SK-N-SH (cell line): ENCODE data around the gene VPS13C. TPM values are rescaled to one million over a fixed set of nuclear protein-coding genes. Genes with fewer than 3 reads are reported as not detected.

Source experiments
- CTCF ChIA-PET: fragments of 300-600, 350-600 bp; formaldehyde crosslinking; extraction: SDS; loops from one replicate; lab custom pipeline; 2021; lab: Yijun Ruan, JAX
- POLR2A ChIA-PET: fragments of 350-600 bp; sonication (Branson Sonifier 250); formaldehyde crosslinking; extraction: SDS; loops from one replicate; lab custom pipeline; 2020; ENCODE audit warnings: antibody characterized with exemption, inconsistent platforms; lab: Yijun Ruan, JAX
- DNase-seq: peaks from one replicate; pipeline ENCODE4 v3.0.0; 2012
- H2AFZ ChIP-seq: fragments of 200-600 bp; sonication (generic); 2 replicates; pipeline ENCODE4 v1.8.1; 2016; ENCODE audit warnings: antibody characterized with exemption, mild to moderate bottlenecking, low read depth
- H3F3A ChIP-seq: fragments of 200-600 bp; sonication (generic); replicated peaks from 2 replicates; pipeline ENCODE3; 2016; ENCODE audit warnings: antibody characterized with exemption, mild to moderate bottlenecking; ENCODE audit not compliant: insufficient read depth
- H3K27ac ChIP-seq, 2 experiments: fragments of 200-500 bp in 1 of 2; fragments of 200-600 bp in 1 of 2; sonication (Bioruptor generic) in 1 of 2; sonication (generic), shearing (Covaris generic) in 1 of 2; 2 replicates each; pipeline versions ENCODE4 v1.5.1 to v1.6.1; 2014 to 2016; ENCODE audit warnings: low read depth in 2 of 2, inconsistent platforms in 1 of 2, low read length in 1 of 2, mild to moderate bottlenecking in 1 of 2, mixed read lengths in 1 of 2
- H3K27me3 ChIP-seq: fragments of 200-600 bp; sonication (generic), shearing (Covaris generic); 2 replicates; pipeline ENCODE4 v1.6.1; 2016; ENCODE audit warnings: mixed run types; ENCODE audit not compliant: insufficient read depth
- H3K36me3 ChIP-seq, 2 experiments: fragments of 200-500 bp in 1 of 2; fragments of 200-600 bp in 1 of 2; sonication (Bioruptor generic) in 1 of 2; sonication (generic) in 1 of 2; replicated peaks in 1 of 2; 2 replicates each; pipeline versions ENCODE3 to v1.5.1; 2014 to 2016; ENCODE audit warnings: low read length in 1 of 2, mild to moderate bottlenecking in 1 of 2; ENCODE audit not compliant: insufficient read depth in 2 of 2, control insufficient read depth in 1 of 2
- H3K4me1 ChIP-seq, 2 experiments: fragments of 200-500 bp in 1 of 2; fragments of 200-600 bp in 1 of 2; sonication (Bioruptor generic) in 1 of 2; sonication (generic), shearing (Covaris generic) in 1 of 2; 2 replicates each; pipeline versions ENCODE4 v1.5.1 to v1.6.1; 2014 to 2016; ENCODE audit warnings: low read depth in 1 of 2, low read length in 1 of 2, mixed run types in 1 of 2; ENCODE audit not compliant: insufficient read depth in 2 of 2, control insufficient read depth in 1 of 2
- H3K4me2 ChIP-seq: fragments of 200-600 bp; sonication (generic), shearing (Covaris generic); 2 replicates; pipeline ENCODE4 v1.6.1; 2017; ENCODE audit warnings: mixed run types
- H3K4me3 ChIP-seq, 2 experiments: fragments of 200-500 bp in 1 of 2; fragments of 200-600 bp in 1 of 2; sonication (Bioruptor generic) in 1 of 2; sonication (generic), shearing (Covaris generic) in 1 of 2; 2 replicates each; pipeline versions ENCODE4 v1.5.1 to v1.8.1; 2014 to 2016; ENCODE audit warnings: low read depth in 2 of 2, inconsistent platforms in 1 of 2, low read length in 1 of 2, mild to moderate bottlenecking in 1 of 2, mixed read lengths in 1 of 2, moderate library complexity in 1 of 2
- H3K79me2 ChIP-seq: fragments of 200-600 bp; sonication (generic); 2 replicates; pipeline ENCODE4 v1.8.1; 2017; ENCODE audit warnings: mild to moderate bottlenecking; ENCODE audit not compliant: insufficient read depth
- H3K9ac ChIP-seq: fragments of 200-600 bp; sonication (generic); 2 replicates; pipeline ENCODE4 v1.6.1; 2017; ENCODE audit warnings: mixed run types
- H3K9me2 ChIP-seq: fragments of 200-600 bp; sonication (generic); 2 replicates; pipeline ENCODE4 v1.6.1; 2017; ENCODE audit warnings: mixed run types
- H3K9me3 ChIP-seq: fragments of 200-600 bp; sonication (generic); 2 replicates; pipeline ENCODE4 v1.6.1; 2017; ENCODE audit warnings: mixed run types, mild to moderate bottlenecking, moderate library complexity
- H4K20me1 ChIP-seq: fragments of 200-600 bp; sonication (generic); 2 replicates; pipeline ENCODE4 v1.6.1; 2017; ENCODE audit warnings: mild to moderate bottlenecking, mixed run types; ENCODE audit not compliant: insufficient read depth
- CHD2 ChIP-seq: fragments of 150-350 bp; IDR thresholded peaks from 2 replicates; pipeline ENCODE4 v1.6.1; 2018; ENCODE audit warnings: low read length; ENCODE audit not compliant: partially characterized antibody
- CTCF ChIP-seq: fragments of 200-600 bp; sonication (generic); IDR thresholded peaks from 2 replicates; pipeline ENCODE4 v1.6.1; 2017; ENCODE audit warnings: antibody characterized with exemption, mild to moderate bottlenecking, moderate library complexity
- ELF1 ChIP-seq: IDR thresholded peaks from 2 replicates; pipeline ENCODE4 v1.4.0; 2012
- EP300 ChIP-seq, 2 experiments: IDR thresholded peaks; 2 replicates each; pipeline versions ENCODE4 v1.4.0 to v1.6.1; 2012; ENCODE audit warnings: borderline replicate concordance in 1 of 2, low read depth in 1 of 2, low read length in 1 of 2
- FOSL2 ChIP-seq: IDR thresholded peaks from 2 replicates; pipeline ENCODE4 v1.4.0; 2012; ENCODE audit warnings: low read depth, mild to moderate bottlenecking, moderate library complexity, borderline replicate concordance
- FOXJ3 ChIP-seq: sonication (generic); formaldehyde crosslinking; IDR thresholded peaks from 2 replicates; pipeline ENCODE4 v1.5.1; 2020; ENCODE audit warnings: mild to moderate bottlenecking, missing genetic modification reagents
- FOXM1 ChIP-seq: IDR thresholded peaks from 2 replicates; pipeline ENCODE4 v1.4.0; 2012; ENCODE audit warnings: low read depth, mild to moderate bottlenecking
- GABPA ChIP-seq: IDR thresholded peaks from 2 replicates; pipeline ENCODE4 v1.4.0; 2012; ENCODE audit warnings: low read depth, mild to moderate bottlenecking
- MEF2A ChIP-seq: IDR thresholded peaks from 2 replicates; pipeline ENCODE4 v1.4.0; 2012; ENCODE audit warnings: low read depth, borderline replicate concordance
- MXI1 ChIP-seq: IDR thresholded peaks from 2 replicates; pipeline ENCODE4 v1.6.1; 2012; ENCODE audit warnings: mild to moderate bottlenecking, low read depth, low read length, improper control_type of control experiment
- NFIC ChIP-seq: IDR thresholded peaks from 2 replicates; pipeline ENCODE4 v1.4.0; 2012; ENCODE audit warnings: borderline replicate concordance
- NRF1 ChIP-seq: IDR thresholded peaks from 2 replicates; pipeline ENCODE4 v1.6.1; 2012; ENCODE audit warnings: low read depth, mild to moderate bottlenecking, low read length
- POLR2AphosphoS5 ChIP-seq: IDR thresholded peaks from 2 replicates; pipeline ENCODE4 v1.6.1; 2012; ENCODE audit warnings: low read depth, low read length
- RAD21 ChIP-seq: IDR thresholded peaks from 2 replicates; pipeline ENCODE4 v1.6.1; 2012; ENCODE audit warnings: mild to moderate bottlenecking, low read length
- RCOR1 ChIP-seq: fragments of 150-350 bp; IDR thresholded peaks from 2 replicates; pipeline ENCODE4 v1.6.1; 2017; ENCODE audit warnings: antibody characterized with exemption, low read length
- RXRA ChIP-seq: IDR thresholded peaks from 2 replicates; pipeline ENCODE4 v1.4.0; 2012; ENCODE audit warnings: low read depth, mild to moderate bottlenecking, borderline replicate concordance
- SMC3 ChIP-seq: IDR thresholded peaks from 2 replicates; pipeline ENCODE4 v1.6.1; 2012; ENCODE audit warnings: low read depth, low read length, improper control_type of control experiment
- TAF1 ChIP-seq: IDR thresholded peaks from 2 replicates; pipeline ENCODE4 v1.6.1; 2012; ENCODE audit warnings: low read depth, mild to moderate bottlenecking, low read length, moderate library complexity, borderline replicate concordance
- TCF12 ChIP-seq: IDR thresholded peaks from 2 replicates; pipeline ENCODE4 v1.4.0; 2012
- TEAD4 ChIP-seq: IDR thresholded peaks from 2 replicates; pipeline ENCODE4 v1.4.0; 2012; ENCODE audit warnings: mild to moderate bottlenecking, borderline replicate concordance; ENCODE audit not compliant: insufficient read depth
- USF2 ChIP-seq: fragments of 150-350 bp; IDR thresholded peaks from 2 replicates; pipeline ENCODE4 v1.6.1; 2017; ENCODE audit warnings: antibody characterized with exemption, low read length, low read depth, borderline replicate concordance
- YY1 ChIP-seq: IDR thresholded peaks from 2 replicates; pipeline ENCODE4 v1.4.0; 2012; ENCODE audit warnings: low read depth, mild to moderate bottlenecking
- WGBS: methylation state at CpG from one replicate; pipeline ENCODE4 v1.1.6; 2017; ENCODE audit warnings: low lambda C conversion rate; 5-methylcytosine and 5-hydroxymethylcytosine counted together
- polyA plus RNA-seq, 3 experiments: library from polyadenylated mRNA; depleted of rRNA; stranded (reverse); fragments of >200 nt; gene quantifications; 2 replicates each; pipeline ENCODE4 v1.2.3, GENCODE V29; 2012
- TF ChIP-seq, protein P1 (sequence below): IDR thresholded peaks from 2 replicates; pipeline ENCODE4 v1.4.0; 2012; ENCODE audit warnings: low read depth, borderline replicate concordance
- TF ChIP-seq, protein P2 (sequence below): IDR thresholded peaks from 2 replicates; pipeline ENCODE4 v1.4.0; 2012; ENCODE audit warnings: low read depth, borderline replicate concordance
- TF ChIP-seq, protein P3 (sequence below): IDR thresholded peaks from 2 replicates; pipeline ENCODE4; 2012
- TF ChIP-seq, protein P4 (sequence below): fragments of 150-350 bp; IDR thresholded peaks from 2 replicates; pipeline ENCODE4 v1.6.1; 2016; ENCODE audit warnings: mild to moderate bottlenecking, low read depth, low read length
- TF ChIP-seq, protein P5 (sequence below): IDR thresholded peaks from 2 replicates; pipeline ENCODE4 v1.4.0; 2012; ENCODE audit warnings: low read depth

Gene VPS13C
- polyA plus RNA-seq, 1 of the 3 experiments (the other 2 are of a cell fraction), result 5.7 TPM

DNA sequence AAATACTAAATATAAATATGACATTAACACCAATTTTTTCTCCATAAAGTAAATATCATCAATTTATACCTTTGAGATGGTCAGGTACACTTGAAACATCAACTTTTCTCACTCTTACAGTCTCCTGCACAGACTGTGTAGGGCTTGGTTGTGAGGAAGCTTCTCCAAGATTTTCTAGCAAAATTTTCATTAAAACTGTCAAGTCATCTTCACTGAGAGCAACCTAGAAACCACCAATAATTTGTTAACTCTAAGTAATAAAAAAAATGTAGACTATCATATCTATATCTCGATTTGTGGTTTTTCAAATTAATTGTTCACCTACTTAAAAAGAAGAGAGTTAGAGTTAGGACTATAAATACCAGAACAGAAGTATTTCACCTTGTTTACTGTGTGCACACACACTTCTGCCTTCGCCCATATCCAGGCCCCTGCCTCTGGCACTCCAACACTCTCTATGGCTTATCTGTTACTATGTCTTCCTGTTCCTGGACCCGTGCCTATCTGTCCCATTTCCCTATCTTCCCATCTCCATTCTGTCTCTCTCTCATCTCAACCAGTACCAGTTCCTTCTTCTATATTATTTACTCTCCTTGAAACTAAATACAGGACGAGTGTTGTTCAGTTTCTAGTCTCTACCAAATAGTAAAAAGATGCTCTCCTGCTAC lies 123.6 kb downstream of the VPS13C start:
- CTCF ChIA-PET, result interaction anchor here (1.5 kb wide), 1 partner anchor 16 kb away, joined by 6 read pairs; no protein-coding TSS in a partner anchor
- H3F3A ChIP-seq, result no peaks in the 10 kb centered on the region
- POLR2A ChIA-PET, result no interaction called here
- no peaks in the 10 kb centered on the region for H3K79me2 ChIP-seq
- H3K9me3 ChIP-seq, result no peaks in the 10 kb centered on the region
- no peak overlapping the region for H2AFZ ChIP-seq
- peaks cover 39 to 52% of the 10 kb centered on the region in 2 experiments for H3K36me3 ChIP-seq
- no peak overlapping the region for H3K4me3 ChIP-seq
- H3K4me2 ChIP-seq, result no peak overlapping the region
- no peaks in the 10 kb centered on the region for H3K9me2 ChIP-seq
- H3K4me1 ChIP-seq, result peaks cover 0 to 11% of the 10 kb centered on the region in 2 experiments; a peak in 2 of 4 replicates
- no peak overlapping the region for H3K27ac ChIP-seq
- H4K20me1 ChIP-seq, result no peaks in the 10 kb centered on the region
- 50% methylated on average over 4 of the region's 4 CpGs for WGBS
- no peak overlapping the region for H3K9ac ChIP-seq
- DNase-seq, result peak; percentile 47
- H3K27me3 ChIP-seq, result no peaks in the 10 kb centered on the region
- TF ChIP-seq CTCF (no peak), RCOR1 (peak; percentile 76; the same call in 1 of the 2 replicates), POLR2AphosphoS5 (no peak), EP300 (IDR thresholded peaks at IDR 0.05; ENCODE audit: borderline replicate concordance in 1 of 2, low read depth in 1 of 2, low read length in 1 of 2) (peak in 1 of 2 experiments; percentile 69; a peak in 1 of 4 replicates), GABPA (no peak), MEF2A (no peak), MXI1 (peak; percentile 24; the same call in 1 of the 2 replicates), TCF12 (no peak), FOXJ3 (no peak; the same call in 1 of the 2 replicates), NRF1 (no peak), SMC3 (no peak), CHD2 (peak; percentile 45), FOSL2 (no peak), ELF1 (no peak), TEAD4 (no peak), YY1 (no peak), TAF1 (no peak), NFIC (0 out of 2 replicates have a peak, but pooled peaks have one; percentile 22), FOXM1 (no peak), RXRA (no peak), USF2 (no peak), RAD21 (peak; percentile 8; the same call in 1 of the 2 replicates)
- TF ChIP-seq, protein P1, sequence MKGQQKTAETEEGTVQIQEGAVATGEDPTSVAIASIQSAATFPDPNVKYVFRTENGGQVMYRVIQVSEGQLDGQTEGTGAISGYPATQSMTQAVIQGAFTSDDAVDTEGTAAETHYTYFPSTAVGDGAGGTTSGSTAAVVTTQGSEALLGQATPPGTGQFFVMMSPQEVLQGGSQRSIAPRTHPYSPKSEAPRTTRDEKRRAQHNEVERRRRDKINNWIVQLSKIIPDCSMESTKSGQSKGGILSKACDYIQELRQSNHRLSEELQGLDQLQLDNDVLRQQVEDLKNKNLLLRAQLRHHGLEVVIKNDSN, result no peak
- TF ChIP-seq, protein P2, sequence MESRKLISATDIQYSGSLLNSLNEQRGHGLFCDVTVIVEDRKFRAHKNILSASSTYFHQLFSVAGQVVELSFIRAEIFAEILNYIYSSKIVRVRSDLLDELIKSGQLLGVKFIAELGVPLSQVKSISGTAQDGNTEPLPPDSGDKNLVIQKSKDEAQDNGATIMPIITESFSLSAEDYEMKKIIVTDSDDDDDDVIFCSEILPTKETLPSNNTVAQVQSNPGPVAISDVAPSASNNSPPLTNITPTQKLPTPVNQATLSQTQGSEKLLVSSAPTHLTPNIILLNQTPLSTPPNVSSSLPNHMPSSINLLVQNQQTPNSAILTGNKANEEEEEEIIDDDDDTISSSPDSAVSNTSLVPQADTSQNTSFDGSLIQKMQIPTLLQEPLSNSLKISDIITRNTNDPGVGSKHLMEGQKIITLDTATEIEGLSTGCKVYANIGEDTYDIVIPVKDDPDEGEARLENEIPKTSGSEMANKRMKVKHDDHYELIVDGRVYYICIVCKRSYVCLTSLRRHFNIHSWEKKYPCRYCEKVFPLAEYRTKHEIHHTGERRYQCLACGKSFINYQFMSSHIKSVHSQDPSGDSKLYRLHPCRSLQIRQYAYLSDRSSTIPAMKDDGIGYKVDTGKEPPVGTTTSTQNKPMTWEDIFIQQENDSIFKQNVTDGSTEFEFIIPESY, result no peak
- TF ChIP-seq, protein P3, sequence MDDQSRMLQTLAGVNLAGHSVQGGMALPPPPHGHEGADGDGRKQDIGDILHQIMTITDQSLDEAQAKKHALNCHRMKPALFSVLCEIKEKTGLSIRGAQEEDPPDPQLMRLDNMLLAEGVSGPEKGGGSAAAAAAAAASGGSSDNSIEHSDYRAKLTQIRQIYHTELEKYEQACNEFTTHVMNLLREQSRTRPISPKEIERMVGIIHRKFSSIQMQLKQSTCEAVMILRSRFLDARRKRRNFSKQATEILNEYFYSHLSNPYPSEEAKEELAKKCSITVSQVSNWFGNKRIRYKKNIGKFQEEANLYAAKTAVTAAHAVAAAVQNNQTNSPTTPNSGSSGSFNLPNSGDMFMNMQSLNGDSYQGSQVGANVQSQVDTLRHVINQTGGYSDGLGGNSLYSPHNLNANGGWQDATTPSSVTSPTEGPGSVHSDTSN, result no peak
- TF ChIP-seq, protein P4, sequence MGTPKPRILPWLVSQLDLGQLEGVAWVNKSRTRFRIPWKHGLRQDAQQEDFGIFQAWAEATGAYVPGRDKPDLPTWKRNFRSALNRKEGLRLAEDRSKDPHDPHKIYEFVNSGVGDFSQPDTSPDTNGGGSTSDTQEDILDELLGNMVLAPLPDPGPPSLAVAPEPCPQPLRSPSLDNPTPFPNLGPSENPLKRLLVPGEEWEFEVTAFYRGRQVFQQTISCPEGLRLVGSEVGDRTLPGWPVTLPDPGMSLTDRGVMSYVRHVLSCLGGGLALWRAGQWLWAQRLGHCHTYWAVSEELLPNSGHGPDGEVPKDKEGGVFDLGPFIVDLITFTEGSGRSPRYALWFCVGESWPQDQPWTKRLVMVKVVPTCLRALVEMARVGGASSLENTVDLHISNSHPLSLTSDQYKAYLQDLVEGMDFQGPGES, result no peak
- TF ChIP-seq, protein P5, sequence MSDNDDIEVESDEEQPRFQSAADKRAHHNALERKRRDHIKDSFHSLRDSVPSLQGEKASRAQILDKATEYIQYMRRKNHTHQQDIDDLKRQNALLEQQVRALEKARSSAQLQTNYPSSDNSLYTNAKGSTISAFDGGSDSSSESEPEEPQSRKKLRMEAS, result no peak
